ENCODE data around the gene AMIGO3.

AMIGO3 gene

DNA sequence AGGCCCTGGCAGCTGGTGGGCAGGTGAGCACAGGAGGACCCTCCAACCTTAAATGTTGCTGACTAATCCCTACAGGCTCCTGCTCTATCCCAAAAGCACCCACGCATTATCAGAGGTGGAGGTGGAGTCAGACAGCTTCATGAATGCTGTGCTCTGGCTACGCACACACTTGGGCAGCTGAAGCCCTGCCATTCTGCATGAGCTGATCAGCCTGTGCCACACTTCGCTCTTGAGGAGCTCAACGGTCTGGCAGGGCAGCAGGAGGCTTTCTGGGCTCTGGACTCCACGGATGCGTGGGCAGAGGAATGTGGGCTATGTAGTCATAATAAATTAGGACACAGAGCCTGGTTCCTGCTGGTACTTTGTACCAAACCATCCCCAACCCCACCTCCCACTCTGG, 36.3 kb downstream of the AMIGO3 start:
- H3K4me3 ChIP-seq (ENCODE audit: low read length) = no peak overlapping the region
- TF ChIP-seq, protein P1, sequence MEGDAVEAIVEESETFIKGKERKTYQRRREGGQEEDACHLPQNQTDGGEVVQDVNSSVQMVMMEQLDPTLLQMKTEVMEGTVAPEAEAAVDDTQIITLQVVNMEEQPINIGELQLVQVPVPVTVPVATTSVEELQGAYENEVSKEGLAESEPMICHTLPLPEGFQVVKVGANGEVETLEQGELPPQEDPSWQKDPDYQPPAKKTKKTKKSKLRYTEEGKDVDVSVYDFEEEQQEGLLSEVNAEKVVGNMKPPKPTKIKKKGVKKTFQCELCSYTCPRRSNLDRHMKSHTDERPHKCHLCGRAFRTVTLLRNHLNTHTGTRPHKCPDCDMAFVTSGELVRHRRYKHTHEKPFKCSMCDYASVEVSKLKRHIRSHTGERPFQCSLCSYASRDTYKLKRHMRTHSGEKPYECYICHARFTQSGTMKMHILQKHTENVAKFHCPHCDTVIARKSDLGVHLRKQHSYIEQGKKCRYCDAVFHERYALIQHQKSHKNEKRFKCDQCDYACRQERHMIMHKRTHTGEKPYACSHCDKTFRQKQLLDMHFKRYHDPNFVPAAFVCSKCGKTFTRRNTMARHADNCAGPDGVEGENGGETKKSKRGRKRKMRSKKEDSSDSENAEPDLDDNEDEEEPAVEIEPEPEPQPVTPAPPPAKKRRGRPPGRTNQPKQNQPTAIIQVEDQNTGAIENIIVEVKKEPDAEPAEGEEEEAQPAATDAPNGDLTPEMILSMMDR (conservative IDR thresholded peaks at IDR 0.05; ENCODE audit: low read depth, low read length) = no peak
- no peak for DNase-seq (ENCODE audit: low read depth)

DNA sequence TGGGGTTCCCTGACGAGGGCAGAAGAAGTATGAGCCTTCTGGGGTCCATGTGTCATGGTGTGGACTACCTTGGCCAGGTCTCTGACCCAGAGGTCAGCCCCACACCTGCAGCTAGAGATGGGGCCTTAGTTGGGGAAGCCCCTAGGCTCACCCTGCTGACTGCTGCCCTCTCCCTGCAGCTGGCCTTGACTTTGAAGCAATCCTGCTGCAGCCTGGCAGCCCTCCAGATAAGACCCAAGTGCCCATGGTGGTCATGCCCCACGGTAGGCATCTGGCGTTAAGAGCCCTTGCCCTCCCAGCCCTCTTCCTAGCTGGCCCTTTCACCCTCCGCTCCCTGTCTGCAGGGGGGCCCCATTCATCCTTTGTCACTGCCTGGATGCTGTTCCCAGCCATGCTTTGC, 37.9 kb downstream of the AMIGO3 start:
- TF ChIP-seq, protein P1 (conservative IDR thresholded peaks at IDR 0.05; ENCODE audit: low read depth, low read length) = no peak
- H3K4me3 ChIP-seq (ENCODE audit: low read length) = no peak overlapping the region
- DNase-seq (ENCODE audit: low read depth) = no peak

DNA sequence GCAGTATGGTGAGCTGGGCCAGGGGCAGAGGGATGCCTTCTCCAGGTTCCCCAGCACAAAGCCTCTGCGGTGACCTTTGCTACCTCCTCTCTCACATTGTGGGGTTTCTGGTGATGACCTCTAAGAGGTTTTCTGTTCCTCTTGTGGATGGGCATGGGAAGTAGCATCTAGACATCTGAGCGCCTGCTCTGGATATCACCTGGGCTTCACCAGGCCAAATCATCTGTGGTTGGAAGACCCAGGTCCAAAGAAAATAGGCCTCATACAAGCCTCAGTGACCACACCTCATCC, 38.3 kb downstream of the AMIGO3 start:
- no peak overlapping the region for H3K4me3 ChIP-seq (ENCODE audit: low read length)
- TF ChIP-seq, protein P1 (conservative IDR thresholded peaks at IDR 0.05; ENCODE audit: low read depth, low read length) = no peak
- no peak for DNase-seq (ENCODE audit: low read depth)

DNA sequence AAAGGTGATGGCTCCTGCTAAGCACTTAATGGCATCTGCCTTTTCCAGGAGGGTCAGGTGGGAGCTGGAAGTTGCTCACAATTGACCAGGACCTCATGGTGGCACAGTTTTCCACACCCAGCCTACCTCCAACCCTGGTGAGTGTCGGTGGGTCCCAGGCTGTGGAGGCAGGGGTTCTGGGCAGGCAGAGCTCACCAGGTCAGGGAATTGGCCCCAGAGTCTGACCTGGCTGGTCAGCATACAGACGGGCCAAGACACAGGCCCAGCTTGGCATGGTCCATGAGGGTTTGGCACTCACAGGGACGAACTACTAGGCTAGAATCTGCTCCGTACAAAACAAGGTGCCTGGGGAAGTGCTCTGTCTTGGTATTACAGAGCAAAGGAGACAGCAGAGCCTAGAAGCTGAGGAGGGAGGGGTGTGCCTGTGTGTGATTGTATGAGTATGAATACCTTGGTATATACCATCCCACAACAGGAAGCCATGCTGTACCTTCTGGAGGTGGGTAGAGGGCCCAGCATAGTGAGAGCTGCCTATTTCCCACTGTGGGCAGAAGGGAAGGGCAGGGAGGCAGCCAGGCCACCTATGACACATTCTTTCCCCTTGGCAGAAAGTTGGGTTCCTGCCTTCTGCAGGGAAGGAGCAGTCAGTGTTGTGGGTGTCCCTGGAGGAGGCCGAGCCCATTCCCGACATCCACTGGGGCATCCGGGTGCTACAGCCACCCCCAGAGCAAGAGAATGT, 38.8 kb downstream of the AMIGO3 start:
- TF ChIP-seq, protein P1 (conservative IDR thresholded peaks at IDR 0.05; ENCODE audit: low read depth, low read length) = no peak
- H3K4me3 ChIP-seq (ENCODE audit: low read length) = no peak overlapping the region
- no peak for DNase-seq (ENCODE audit: low read depth)

DNA sequence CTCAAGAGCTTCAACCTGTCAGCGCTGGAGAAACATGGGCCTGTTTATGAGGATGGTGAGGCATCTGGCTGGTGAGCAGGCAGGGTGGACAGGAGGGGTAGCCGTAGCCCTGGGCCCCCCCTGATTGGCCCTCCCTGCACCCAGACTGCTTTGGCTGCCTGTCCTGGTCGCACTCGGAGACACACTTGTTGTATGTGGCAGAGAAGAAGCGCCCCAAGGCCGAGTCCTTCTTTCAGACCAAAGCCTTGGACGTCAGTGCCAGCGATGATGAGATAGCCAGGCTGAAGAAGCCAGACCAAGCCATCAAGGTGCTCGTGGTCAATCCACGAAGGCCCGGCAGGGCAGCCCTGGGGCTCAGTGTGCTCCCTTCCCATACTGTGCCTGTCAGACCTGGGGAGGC, 43.6 kb downstream of the AMIGO3 start:
- TF ChIP-seq, protein P1 (conservative IDR thresholded peaks at IDR 0.05; ENCODE audit: low read depth, low read length) = no peak
- no peak for DNase-seq (ENCODE audit: low read depth)
- no peak overlapping the region for H3K4me3 ChIP-seq (ENCODE audit: low read length)

DNA sequence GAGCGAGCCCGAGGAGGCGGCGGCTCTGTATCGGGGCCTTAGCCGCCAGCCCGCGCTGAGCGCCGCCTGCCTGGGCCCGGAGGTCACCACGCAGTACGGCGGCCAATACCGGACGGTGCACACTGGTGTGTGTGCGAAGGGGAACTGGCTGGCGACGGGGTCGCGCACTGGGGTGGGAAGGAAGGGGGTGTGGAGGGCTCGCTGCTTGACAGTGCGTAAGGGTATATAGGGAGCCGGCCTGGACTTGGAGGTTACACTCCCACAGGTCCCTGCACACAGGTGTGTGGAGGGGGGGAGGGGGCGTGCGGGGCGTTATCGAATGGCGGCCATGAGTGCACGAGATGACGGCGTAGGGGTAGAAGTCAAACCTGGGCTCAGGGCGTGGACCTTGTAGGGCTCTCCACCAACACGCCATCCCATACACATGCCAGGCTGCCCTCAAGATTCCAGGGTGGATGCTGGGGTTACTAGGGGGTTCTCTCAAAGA, 44.9 kb downstream of the AMIGO3 start:
- TF ChIP-seq, protein P1 (conservative IDR thresholded peaks at IDR 0.05; ENCODE audit: low read depth, low read length) = no peak
- peak overlapping the region; percentile 72 for H3K4me3 ChIP-seq (ENCODE audit: low read length)
- no peak for DNase-seq (ENCODE audit: low read depth)

DNA sequence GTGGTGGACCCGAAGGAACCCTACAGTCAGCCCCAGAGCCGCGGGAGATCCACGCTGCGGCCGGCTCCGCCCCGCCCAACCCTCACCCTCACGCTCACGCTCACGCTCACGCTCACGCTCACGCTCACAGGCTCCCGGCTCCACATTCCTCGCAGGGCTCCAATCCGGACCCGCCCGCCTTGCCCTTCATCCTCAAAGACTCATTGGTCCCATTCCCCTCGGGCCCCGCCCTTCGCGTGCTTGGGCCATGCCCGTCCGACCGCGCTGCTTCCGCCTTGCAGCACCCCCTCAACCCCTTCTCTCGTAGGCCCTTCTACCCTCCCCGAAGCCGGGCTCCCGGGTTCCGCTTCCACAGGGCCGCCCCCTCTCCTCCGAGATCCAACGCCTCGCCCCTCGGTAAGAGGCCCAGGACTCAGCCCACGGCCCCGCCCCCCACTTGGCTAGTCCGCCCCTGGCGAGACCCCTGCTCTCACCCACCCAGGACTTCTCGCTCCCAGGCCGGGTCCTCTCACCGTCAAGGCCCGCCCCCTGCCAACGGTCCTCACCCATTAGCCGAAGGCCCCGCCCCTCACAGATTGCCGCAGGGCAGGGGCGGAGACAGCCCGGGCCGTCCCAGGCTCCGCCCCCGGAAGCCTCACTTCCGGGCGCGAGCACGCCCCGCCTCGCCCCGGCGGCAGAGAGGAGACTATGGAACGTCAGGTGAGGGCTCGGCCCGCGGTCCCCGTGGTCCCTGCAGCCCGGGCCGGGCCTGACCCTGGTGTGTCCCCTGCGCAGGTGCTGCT, 45.6 kb downstream of the AMIGO3 start, which contains the start of gene APEH:
Gene APEH (plus strand): TSS at position 637 of the 782 bp plus-strand sequence. CDS start 51 bp downstream, at position 688.
- TF ChIP-seq, protein P1 (conservative IDR thresholded peaks at IDR 0.05; ENCODE audit: low read depth, low read length) = no peak
- H3K4me3 ChIP-seq (ENCODE audit: low read length) = peak within 1 kb of the TSS; percentile 72
- DNase-seq (ENCODE audit: low read depth) = peak; percentile 86
